Heart right ventricle (tissue), 16 donors: ENCODE data around the gene LBHD1. TPM values are rescaled to one million over a fixed set of nuclear protein-coding genes. Genes with fewer than 3 reads are reported as not detected.
"Not testable (repeated sequence)": the region's sequence is repeated elsewhere in the genome, so short reads cannot be mapped to it uniquely, and the experiment has no call there.

Experiments used
- ATAC-seq, 8 donors: fragments of 200-7000 bp; cut with Tn5 transposase; one replicate each; pipeline ENCODE4 v1.9.1; 2020; ENCODE audit warnings: mild to moderate bottlenecking in 8 of 8, moderate library complexity in 8 of 8, moderate number of reproducible peaks in 1 of 8
- DNase-seq, 2 donors: peaks; one replicate each; pipeline ENCODE4 v3.0.0-alpha.2; 2020
- H3K27ac ChIP-seq, 10 donors: fragments of 200-600 bp; sonication (generic) in 2 of 10; one replicate each; pipeline versions ENCODE4 v1.5.0 to v1.8.0; 2020 to 2022; ENCODE audit warnings: mild to moderate bottlenecking in 3 of 10
- H3K27me3 ChIP-seq, 7 donors: fragments of 200-600 bp; one replicate each; pipeline ENCODE4 v1.8.0; 2021 to 2022; ENCODE audit warnings: mild to moderate bottlenecking in 2 of 7
- H3K36me3 ChIP-seq, 9 donors: fragments of 200-600 bp; sonication (generic) in 1 of 9; one replicate each; pipeline versions ENCODE4 v1.5.0 to v1.8.0; 2020 to 2022; ENCODE audit warnings: mild to moderate bottlenecking in 2 of 9
- H3K4me1 ChIP-seq, 9 donors: fragments of 200-600 bp; sonication (generic) in 1 of 9; one replicate each; pipeline versions ENCODE4 v1.5.0 to v1.8.0; 2020 to 2022; ENCODE audit warnings: mild to moderate bottlenecking in 4 of 9
- H3K4me3 ChIP-seq, 10 donors: fragments of 200-600 bp; sonication (generic) in 2 of 10; one replicate each; pipeline versions ENCODE4 v1.5.0 to v1.8.0; 2020 to 2022; ENCODE audit warnings: mild to moderate bottlenecking in 7 of 10, moderate library complexity in 2 of 10
- H3K9me3 ChIP-seq, 11 donors: fragments of 200-600 bp in 10 of 11; sonication (generic) in 2 of 11; one replicate each; pipeline versions ENCODE4 v1.5.0 to v1.8.0; 2013 to 2022; ENCODE audit warnings: mild to moderate bottlenecking in 2 of 11, control low read depth in 1 of 11, moderate library complexity in 1 of 11
- WGBS, 2 donors: extraction: QIAGEN DNeasy Blood & Tissue Kit; methylation state at CpG; one replicate each; pipeline ENCODE4 v1.1.7; 2013; ENCODE audit warnings: inconsistent platforms in 1 of 2; 5-methylcytosine and 5-hydroxymethylcytosine counted together
- intact Hi-C, 10 donors: fragments of 100-400 bp; cut with DNase I; formaldehyde crosslinking; loops; one replicate each; pipeline versions ENCODE4 v1.11.1 to v1.14.2; 2022
- polyA plus RNA-seq, 2 donors: library from polyadenylated mRNA; stranded (reverse); fragments of 200-250 nt; gene quantifications; one replicate each; pipeline ENCODE4 v1.2.3, GENCODE V29; 2013
- total RNA-seq, 10 donors: library from RNA; stranded (reverse); fragmentation: NEBNext Ultra II Directional in 3 of 10; extraction: Animal tissue kit (Norgen Biotek cat#: 25700) in 3 of 10; gene quantifications; one replicate each; pipeline versions ENCODE4 v1.2.1 to v1.2.4, GENCODE V29; 2021 to 2023
- TF ChIP-seq, protein P1 (sequence below), 9 donors: fragments of 200-600 bp; sonication (generic) in 2 of 9; IDR thresholded peaks; one replicate each; pipeline versions ENCODE4 v1.5.0 to v1.8.0; 2021 to 2022; ENCODE audit warnings: antibody characterized with exemption in 9 of 9, mild to moderate bottlenecking in 5 of 9, moderate library complexity in 1 of 9
- donor health status: Arrhythmogenic right ventricular cardiomyopathy.
- donor health status: ischemic (EF 13 %, LVEDD 7.1; RV severe dilation, severe dysfunction).
- donor health status: healthy with polysubstance abuse.
- donor health status: DM: no; HTN: yes; CAD: no.
- donor health status: DM: no; HTN: no; CAD: no.
- donor health status: ischemic (EF 25% LVEDD 6.9; RV normal size, moderate dysfunction).
- donor health status: ischemic (EF 25% LVEDD 5.7; RV mildly dilated, moderate dysfunction).
- donor health status: healthy.
- donor health status: DM: yes; HTN: yes; CAD: no.
- donor health status: Ischemic cardiomyopathy.
- donor health status: ischemic (EF 35%, LVEDD 5.7; RV mildly dilated, moderate dysfunction).
- donor health status: nonischemic (EF 11% LVEDD 7.7; RV severe dilation, severe dysfunction).
- donor health status: DM: yes; HTN: yes; CAD: no.
- donor health status: PGD.
- donor health status: ischemic (EF 29% LVEDD 5.4; RV normal size, mild dysfunction).
- donor health status: nonischemic (EF 23%, LVEDD 6.1; RV moderate dilation, normal function).

LBHD1 gene
- total and polyA plus RNA-seq, 12 donors, result 1.6 to 6.4 (median 3.0) TPM

DNA sequence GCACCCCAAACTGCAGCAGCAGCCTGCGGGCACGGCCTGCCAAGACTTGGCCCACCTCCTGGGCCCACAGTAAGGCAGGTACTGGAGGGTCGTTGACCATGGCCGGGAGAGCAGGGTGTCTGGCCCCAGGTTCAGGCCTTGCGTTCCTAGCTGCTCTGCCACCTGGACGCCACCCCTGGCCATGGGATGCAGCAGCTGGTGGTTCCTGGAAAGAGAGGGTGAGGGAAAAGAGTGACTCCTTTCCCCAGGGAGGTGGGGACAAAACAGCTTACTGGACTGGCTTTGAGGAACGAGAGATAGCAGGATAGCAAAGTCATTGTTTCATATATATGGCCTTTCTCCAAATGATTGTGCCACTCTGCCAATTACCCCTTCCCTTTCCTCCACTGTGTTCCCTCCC, 33.3 kb upstream of the LBHD1 start:
- TF ChIP-seq, protein P1, sequence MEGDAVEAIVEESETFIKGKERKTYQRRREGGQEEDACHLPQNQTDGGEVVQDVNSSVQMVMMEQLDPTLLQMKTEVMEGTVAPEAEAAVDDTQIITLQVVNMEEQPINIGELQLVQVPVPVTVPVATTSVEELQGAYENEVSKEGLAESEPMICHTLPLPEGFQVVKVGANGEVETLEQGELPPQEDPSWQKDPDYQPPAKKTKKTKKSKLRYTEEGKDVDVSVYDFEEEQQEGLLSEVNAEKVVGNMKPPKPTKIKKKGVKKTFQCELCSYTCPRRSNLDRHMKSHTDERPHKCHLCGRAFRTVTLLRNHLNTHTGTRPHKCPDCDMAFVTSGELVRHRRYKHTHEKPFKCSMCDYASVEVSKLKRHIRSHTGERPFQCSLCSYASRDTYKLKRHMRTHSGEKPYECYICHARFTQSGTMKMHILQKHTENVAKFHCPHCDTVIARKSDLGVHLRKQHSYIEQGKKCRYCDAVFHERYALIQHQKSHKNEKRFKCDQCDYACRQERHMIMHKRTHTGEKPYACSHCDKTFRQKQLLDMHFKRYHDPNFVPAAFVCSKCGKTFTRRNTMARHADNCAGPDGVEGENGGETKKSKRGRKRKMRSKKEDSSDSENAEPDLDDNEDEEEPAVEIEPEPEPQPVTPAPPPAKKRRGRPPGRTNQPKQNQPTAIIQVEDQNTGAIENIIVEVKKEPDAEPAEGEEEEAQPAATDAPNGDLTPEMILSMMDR (IDR thresholded peaks at IDR 0.05), result no peak
- peaks cover 0 to 25% (median 11%) of the 10 kb centered on the region in 9 donors for H3K36me3 ChIP-seq
- 51 to 62% methylated on average over 7 of the region's 7 CpGs for WGBS, 2 donors
- H3K9me3 ChIP-seq, result no peaks in the 10 kb centered on the region
- peak overlapping the region in 9 of 10 donors; percentile 55 to 90 (median 73) for H3K4me3 ChIP-seq
- intact Hi-C loops, result loop anchor here in 3 of 10 donors (5.0 kb wide), 3 partner anchors 33 to 137 kb away; partner anchors contain the start of genes LBHD1 (in 2 of the 3), UQCC3 (in 2 of the 3), C11orf98 (in 1 of the 3) and CSKMT (in 1 of the 3)
- H3K4me1 ChIP-seq, result peaks cover 23 to 57% (median 39%) of the 10 kb centered on the region in 9 donors
- H3K27ac ChIP-seq, result peak overlapping the region in 9 of 10 donors; percentile 70 to 91 (median 84)
- ATAC-seq (no peak), DNase-seq (no peak)
- no peaks in the 10 kb centered on the region for H3K27me3 ChIP-seq

DNA sequence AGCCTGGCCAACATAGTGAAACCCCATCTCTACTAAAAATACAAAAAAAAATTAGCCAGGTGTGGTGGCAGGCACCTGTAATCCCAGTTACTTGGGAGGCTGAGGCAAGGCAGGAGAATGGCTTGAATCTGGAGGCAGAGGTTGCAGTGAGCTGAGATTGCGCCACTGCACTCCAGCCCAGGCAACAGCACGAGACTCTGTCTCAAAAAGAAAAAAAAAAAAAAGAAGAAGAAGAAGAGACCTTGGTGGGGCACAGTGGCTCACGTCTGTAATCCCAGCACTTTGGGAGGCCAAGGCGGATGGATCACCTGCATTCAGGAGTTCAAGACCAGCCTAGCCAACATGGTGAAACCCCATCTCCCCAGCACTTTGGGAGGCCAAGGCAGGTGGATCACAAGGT, 31.9 kb upstream of the LBHD1 start:
- Histone ChIP-seq H3K4me1 (peaks cover 17 to 47% (median 30%) of the 10 kb centered on the region in 9 donors), H3K36me3 (peaks cover 0 to 35% (median 11%) of the 10 kb centered on the region in 9 donors)
- H3K27me3 ChIP-seq, H3K4me3 ChIP-seq, ATAC-seq, intact Hi-C loops, H3K9me3 ChIP-seq, H3K27ac ChIP-seq, DNase-seq: not testable (repeated sequence)
- WGBS, 2 donors, result 81 to 98% methylated on average over 4 of the region's 4 CpGs

DNA sequence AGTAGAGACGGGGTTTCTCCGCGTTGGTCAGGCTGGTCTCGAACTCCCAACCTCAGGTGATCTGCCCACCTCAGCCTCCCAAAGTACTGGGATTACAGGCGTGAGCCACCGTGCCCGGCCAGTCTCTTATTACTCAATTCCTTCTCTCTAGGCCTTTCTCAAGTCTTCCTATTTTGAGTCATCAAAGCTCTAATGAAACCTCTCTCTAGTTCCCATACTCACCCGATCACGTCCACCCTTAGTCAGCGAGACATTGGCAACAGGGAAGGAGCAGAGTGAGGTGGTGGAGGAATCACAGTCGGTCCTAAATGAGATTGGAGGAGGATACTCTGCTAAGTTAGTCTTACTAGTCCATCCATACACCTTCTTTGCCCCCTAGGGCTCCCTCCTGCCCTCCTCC, 30.2 kb upstream of the LBHD1 start:
- H3K27me3 ChIP-seq, result no peaks in the 10 kb centered on the region
- ATAC-seq (no peak), DNase-seq (no peak)
- peak overlapping the region in 1 of 10 donors; percentile 40 for H3K27ac ChIP-seq
- WGBS, 2 donors, result 89 to 93% methylated on average over 11 of the region's 11 CpGs
- no peaks in the 10 kb centered on the region for H3K9me3 ChIP-seq
- TF ChIP-seq, protein P1 (IDR thresholded peaks at IDR 0.05), result no peak
- H3K4me3 ChIP-seq, result no peak overlapping the region
- H3K4me1 ChIP-seq, result peaks cover 12 to 34% (median 20%) of the 10 kb centered on the region in 9 donors
- H3K36me3 ChIP-seq, result peaks cover 0 to 45% (median 11%) of the 10 kb centered on the region in 9 donors
- intact Hi-C loops, result no loop called here

DNA sequence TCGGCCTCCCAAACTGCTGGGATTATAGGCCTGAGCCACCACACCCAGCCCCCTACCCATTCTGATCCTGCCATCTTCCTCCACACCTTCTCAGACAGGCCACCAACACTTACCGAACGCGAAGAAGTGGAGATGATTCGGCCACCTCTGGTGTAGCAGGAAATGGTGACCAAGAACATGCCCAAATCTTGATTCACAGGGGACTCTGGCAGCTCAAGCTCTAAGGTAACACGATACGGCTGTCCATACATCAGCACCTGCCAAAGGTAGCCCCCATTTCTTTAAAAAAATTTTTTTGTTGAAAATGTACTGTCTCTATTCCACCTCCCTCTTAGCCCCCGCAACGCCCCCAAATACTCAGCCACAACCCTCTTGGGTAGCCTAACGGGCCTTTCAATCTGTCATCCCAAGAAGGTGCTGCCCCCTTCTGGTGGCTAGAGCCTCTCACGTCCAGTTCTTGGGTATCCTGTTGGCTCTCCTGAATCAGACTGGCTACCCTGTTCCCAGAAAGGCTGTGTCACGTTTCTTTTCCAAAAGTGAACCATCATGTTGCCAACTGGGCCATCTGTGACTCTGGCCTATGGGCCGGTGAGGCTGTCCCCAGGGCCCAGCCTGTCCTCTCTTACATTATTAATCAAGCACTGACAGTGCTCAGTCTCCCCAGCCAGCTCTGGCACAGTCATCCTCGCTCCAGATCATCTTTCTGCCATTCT, 22.5 kb upstream of the LBHD1 start:
- Histone ChIP-seq H3K27me3 (no peaks in the 10 kb centered on the region), H3K4me3 (no peak overlapping the region), H3K9me3 (no peaks in the 10 kb centered on the region), H3K27ac (peak overlapping the region in 4 of 10 donors; percentile 15 to 44 (median 19)), H3K4me1 (peaks cover 0 to 22% (median 16%) of the 10 kb centered on the region in 9 donors), H3K36me3 (peaks cover 0 to 57% (median 17%) of the 10 kb centered on the region in 9 donors)
- DNase-seq, result peak; percentile 71 to 84
- ATAC-seq, result peak; percentile 71 to 85 (median 78)
- 40 to 44% methylated on average over 14 of the region's 14 CpGs for WGBS, 2 donors
- TF ChIP-seq, protein P1 (IDR thresholded peaks at IDR 0.05), result peak; percentile 60 to 92 (median 87)
- intact Hi-C loops, result loop anchor here (2.0 to 10.0 kb wide), 7 partner anchors 14 to 312 kb away; partner anchors contain the start of gene TUT1 (in 1 of the 10)

DNA sequence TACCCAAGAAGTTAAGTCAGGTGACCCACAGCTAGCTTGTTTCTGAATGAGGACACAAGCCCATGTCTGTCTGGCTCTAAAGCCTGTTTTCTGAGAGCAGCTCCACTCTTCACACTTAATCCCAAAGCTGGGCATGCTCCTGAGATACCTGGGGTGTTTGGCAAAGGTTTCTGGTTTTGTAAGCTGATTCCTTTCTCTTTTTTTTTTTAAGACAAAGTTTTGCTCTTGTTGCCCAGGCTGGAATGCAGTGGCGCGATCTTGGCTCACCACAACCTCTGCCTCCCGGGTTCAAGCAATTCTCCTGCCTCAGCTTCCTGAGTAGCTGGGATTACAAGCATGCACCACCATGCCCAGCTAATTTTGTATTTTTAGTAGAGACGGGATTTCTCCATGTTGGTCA, 21.6 kb upstream of the LBHD1 start:
- WGBS, 2 donors, result 75 to 86% methylated on average over 4 of the region's 4 CpGs
- intact Hi-C loops, result loop anchor here (2.0 to 10.0 kb wide), 7 partner anchors 13 to 311 kb away; partner anchors contain the start of gene TUT1 (in 1 of the 10)
- not testable (repeated sequence) for DNase-seq, ATAC-seq, H3K27ac ChIP-seq, H3K4me3 ChIP-seq, H3K9me3 ChIP-seq, H3K27me3 ChIP-seq
- H3K4me1 ChIP-seq, result peaks cover 0 to 31% (median 23%) of the 10 kb centered on the region in 9 donors
- H3K36me3 ChIP-seq, result peaks cover 0 to 51% (median 17%) of the 10 kb centered on the region in 9 donors
